Measurements from ENCODE around the gene ANXA1. TPM values are rescaled to one million over a fixed set of nuclear protein-coding genes. Genes with fewer than 3 reads are reported as not detected.

The ANXA1 gene
- total and polyA plus RNA-seq, 4 experiments from 2014 or later: 324 to 1,202 (median 478) TPM

DNA sequence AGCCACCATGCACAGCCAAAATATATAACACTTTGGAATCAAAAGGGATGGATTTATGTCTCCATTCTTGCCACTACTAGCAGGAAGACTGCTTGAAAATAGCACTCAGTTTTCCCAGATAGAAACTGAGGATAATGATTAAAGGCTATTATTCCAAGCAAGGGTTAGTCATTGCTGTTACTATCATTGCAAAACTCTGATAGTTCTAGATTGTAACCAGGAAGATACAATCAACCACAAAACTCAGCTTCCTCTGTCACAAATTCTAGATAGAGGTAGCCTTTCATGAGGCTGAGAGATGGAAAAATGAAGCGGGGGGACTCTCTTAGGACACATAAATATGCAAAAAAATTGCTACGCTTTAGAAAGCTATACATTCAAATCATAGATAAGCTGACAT, 3.1 kb downstream of the ANXA1 start:
- ChIA-PET POLR2A (ENCODE audit: partially characterized antibody) (interaction anchor here (0.9 to 2.3 kb wide), 19 partner anchors 8 to 1874 kb away, joined by 3 to 59 read pairs (median 4); partner anchors contain the start of genes C9orf40 and ZFAND5), CTCF (ENCODE audit: partially characterized antibody) (interaction anchor here (0.7 to 3.6 kb wide), 9 partner anchors 11 to 47 kb away, joined by 4 to 26 read pairs (median 9); no protein-coding TSS in a partner anchor)
- Mint-ChIP-seq H3K27ac (peak overlapping the region; percentile 95 to 99 (median 97)), H3K4me1 (peaks cover 37 to 68% (median 52%) of the 10 kb centered on the region in 4 donors), H3K9me3 (peaks cover 0 to 3% (median 0%) of the 10 kb centered on the region in 8 donors), H3K27me3 (no peaks in the 10 kb centered on the region), H3K36me3 (peaks cover 26 to 45% of the 10 kb centered on the region in 2 donors), H3K4me3 (peak overlapping the region; percentile 92 to 99 (median 94))
- peak; percentile 66 to 77 (median 68) for DNase-seq
- Histone ChIP-seq H3K36me3 (ENCODE audit: insufficient read depth, low read length) (peaks cover 11% of the 10 kb centered on the region), H3K4me3 (ENCODE audit: low read length in 2 of 2) (peak overlapping the region; percentile 3 to 78), H3K4me1 (ENCODE audit: insufficient read depth, low read length) (peaks cover 65% of the 10 kb centered on the region), H3K27me3 (ENCODE audit: insufficient read depth, low read length) (no peaks in the 10 kb centered on the region), H3K27ac (ENCODE audit: low read depth, low read length) (peak overlapping the region; percentile 75), H3K9me3 (ENCODE audit: control insufficient read depth in 1 of 2, low read length in 2 of 2) (no peaks in the 10 kb centered on the region)
- intact Hi-C loops (cut with micrococcal nuclease): loop anchor here (1.0 to 10.0 kb wide), 8 partner anchors 22 to 1933 kb away; partner anchors contain the start of genes CARNMT1, NMRK1, OSTF1 and ZFAND5

GRCh38 chr9:73155377-73155776, 3.7 kb downstream of the ANXA1 start:
- peak overlapping the region; percentile 75 for H3K27ac ChIP-seq (ENCODE audit: low read depth, low read length)
- H3K27me3 Mint-ChIP-seq: no peaks in the 10 kb centered on the region
- peak in 4 of 5 donors; percentile 52 to 63 (median 58) for DNase-seq

GRCh38 chr9:73155968-73156864, 4.6 kb downstream of the ANXA1 start:
- no peak for DNase-seq
- Histone ChIP-seq H3K4me3 (ENCODE audit: low read length in 2 of 2) (peak overlapping the region in 1 of 2 donors; percentile 78), H3K27me3 (ENCODE audit: insufficient read depth, low read length) (no peaks in the 10 kb centered on the region), H3K4me1 (ENCODE audit: insufficient read depth, low read length) (peaks cover 59% of the 10 kb centered on the region), H3K36me3 (ENCODE audit: insufficient read depth, low read length) (peaks cover 26% of the 10 kb centered on the region), H3K27ac (ENCODE audit: low read depth, low read length) (peak overlapping the region; percentile 75), H3K9me3 (ENCODE audit: control insufficient read depth in 1 of 2, low read length in 2 of 2) (no peaks in the 10 kb centered on the region)
- intact Hi-C loops (cut with micrococcal nuclease): loop anchor here (1.0 to 10.0 kb wide), 4 partner anchors 24 to 1931 kb away; partner anchors contain the start of genes CARNMT1, NMRK1 and OSTF1
- peaks cover 40 to 75% (median 53%) of the 10 kb centered on the region in 4 donors for H3K4me1 Mint-ChIP-seq
- H3K4me3 Mint-ChIP-seq: peak overlapping the region; percentile 74 to 99 (median 94)
- peaks cover 0 to 3% (median 0%) of the 10 kb centered on the region in 8 donors for H3K9me3 Mint-ChIP-seq
- peak overlapping the region; percentile 30 to 99 (median 89) for H3K27ac Mint-ChIP-seq
- CTCF ChIA-PET (ENCODE audit: partially characterized antibody): interaction anchor here (1.3 to 3.6 kb wide), 9 partner anchors 9 to 49 kb away, joined by 4 to 26 read pairs (median 9); no protein-coding TSS in a partner anchor
- no peaks in the 10 kb centered on the region for H3K27me3 Mint-ChIP-seq
- POLR2A ChIA-PET (ENCODE audit: partially characterized antibody): interaction anchor here (1.2 to 2.3 kb wide), 9 partner anchors 16 to 1796 kb away, joined by 3 to 59 read pairs (median 8); partner anchors contain the start of gene C9orf40
- H3K36me3 Mint-ChIP-seq: peaks cover 39 to 58% of the 10 kb centered on the region in 2 donors

More at GRCh38 chr9:73155377-73155776, 3.7 kb downstream of the ANXA1 start:
- H3K36me3 Mint-ChIP-seq: peaks cover 33 to 51% of the 10 kb centered on the region in 2 donors
- ChIA-PET POLR2A (ENCODE audit: partially characterized antibody) (interaction anchor here (0.9 to 2.3 kb wide), 20 partner anchors 8 to 1873 kb away, joined by 3 to 59 read pairs (median 4); partner anchors contain the start of genes C9orf40 and ZFAND5), CTCF (ENCODE audit: partially characterized antibody) (interaction anchor here (0.7 to 3.6 kb wide), 9 partner anchors 10 to 48 kb away, joined by 4 to 26 read pairs (median 9); no protein-coding TSS in a partner anchor)
- H3K27ac Mint-ChIP-seq: peak overlapping the region; percentile 95 to 99 (median 97)
- Histone ChIP-seq H3K27me3 (ENCODE audit: insufficient read depth, low read length) (no peaks in the 10 kb centered on the region), H3K36me3 (ENCODE audit: insufficient read depth, low read length) (peaks cover 17% of the 10 kb centered on the region), H3K4me3 (ENCODE audit: low read length in 2 of 2) (peak overlapping the region in 1 of 2 donors; percentile 78), H3K9me3 (ENCODE audit: control insufficient read depth in 1 of 2, low read length in 2 of 2) (no peaks in the 10 kb centered on the region), H3K4me1 (ENCODE audit: insufficient read depth, low read length) (peaks cover 62% of the 10 kb centered on the region)
- H3K9me3 Mint-ChIP-seq: peaks cover 0 to 3% (median 0%) of the 10 kb centered on the region in 8 donors
- H3K4me1 Mint-ChIP-seq: peaks cover 41 to 73% (median 52%) of the 10 kb centered on the region in 4 donors
- H3K4me3 Mint-ChIP-seq: peak overlapping the region; percentile 92 to 99 (median 94)
- intact Hi-C loops (cut with micrococcal nuclease): loop anchor here (1.0 to 10.0 kb wide), 4 partner anchors 23 to 1932 kb away; partner anchors contain the start of genes CARNMT1, NMRK1 and OSTF1

DNA sequence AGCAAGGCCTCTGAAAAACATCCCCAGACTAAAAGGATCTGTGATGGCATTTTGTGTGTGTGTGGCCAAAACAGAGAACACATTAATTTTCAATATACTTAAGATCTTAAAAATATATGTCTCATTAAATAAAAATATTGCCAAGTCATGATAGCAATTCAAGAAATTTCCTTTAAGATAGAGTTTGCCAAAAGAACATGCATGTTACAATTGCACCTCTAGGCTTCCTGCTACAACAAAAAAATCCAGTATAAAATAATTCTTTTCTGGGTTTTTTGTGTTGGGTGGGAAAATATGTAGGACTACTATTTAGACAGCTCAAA, 5.2 kb downstream of the ANXA1 start:
- Mint-ChIP-seq H3K4me1 (peaks cover 38 to 72% (median 51%) of the 10 kb centered on the region in 4 donors), H3K9me3 (no peaks in the 10 kb centered on the region), H3K36me3 (peaks cover 42 to 63% of the 10 kb centered on the region in 2 donors), H3K27ac (peak overlapping the region; percentile 30 to 99 (median 78)), H3K27me3 (no peaks in the 10 kb centered on the region), H3K4me3 (peak overlapping the region; percentile 61 to 79 (median 76))
- Histone ChIP-seq H3K27me3 (ENCODE audit: insufficient read depth, low read length) (no peaks in the 10 kb centered on the region), H3K36me3 (ENCODE audit: insufficient read depth, low read length) (peaks cover 30% of the 10 kb centered on the region), H3K9me3 (ENCODE audit: control insufficient read depth in 1 of 2, low read length in 2 of 2) (no peaks in the 10 kb centered on the region), H3K27ac (ENCODE audit: low read depth, low read length) (no peak overlapping the region), H3K4me3 (ENCODE audit: low read length in 2 of 2) (no peak overlapping the region), H3K4me1 (ENCODE audit: insufficient read depth, low read length) (peaks cover 62% of the 10 kb centered on the region)
- POLR2A ChIA-PET (ENCODE audit: partially characterized antibody): interaction anchor here (1.3 kb wide), 1 partner anchor 49 kb away, joined by 3 read pairs; no protein-coding TSS in a partner anchor
- no peak for DNase-seq
- CTCF ChIA-PET (ENCODE audit: partially characterized antibody): interaction anchor here (0.7 to 3.6 kb wide), 3 partner anchors 24 to 47 kb away, joined by 3 to 26 read pairs (median 5); no protein-coding TSS in a partner anchor
- intact Hi-C loops (cut with micrococcal nuclease): loop anchor here (5.0 to 10.0 kb wide), 2 partner anchors 1868 to 1930 kb away; partner anchors contain the start of genes CARNMT1, NMRK1 and OSTF1

DNA sequence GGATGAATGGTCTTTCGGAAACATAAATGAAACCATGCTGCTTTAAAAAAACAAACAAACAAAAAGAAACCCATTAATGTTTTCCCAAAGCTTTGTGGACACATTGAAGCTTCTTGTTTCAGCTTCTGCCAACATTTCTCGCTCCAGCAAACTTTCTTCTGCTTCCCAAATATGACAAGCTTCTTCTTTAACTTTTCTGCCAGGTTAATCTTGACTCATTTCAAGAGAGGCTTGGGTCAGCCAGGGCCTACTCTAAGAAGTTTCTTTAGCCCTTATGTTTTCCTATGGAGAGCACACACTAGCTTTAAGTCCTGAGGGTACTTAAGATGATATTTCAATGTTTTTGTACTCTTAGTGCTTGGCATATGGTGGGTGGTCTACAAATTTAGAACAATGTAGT, 6.1 kb downstream of the ANXA1 start:
- CTCF ChIA-PET (ENCODE audit: partially characterized antibody): interaction anchor here (0.7 to 3.6 kb wide), 8 partner anchors 9 to 75 kb away, joined by 3 to 26 read pairs (median 4); no protein-coding TSS in a partner anchor
- POLR2A ChIA-PET (ENCODE audit: partially characterized antibody): interaction anchor here (0.7 to 1.5 kb wide), 9 partner anchors 9 to 50 kb away, joined by 3 to 6 read pairs (median 3); no protein-coding TSS in a partner anchor
- Histone ChIP-seq H3K27me3 (ENCODE audit: insufficient read depth, low read length) (no peaks in the 10 kb centered on the region), H3K27ac (ENCODE audit: low read depth, low read length) (peak overlapping the region; percentile 41), H3K4me3 (ENCODE audit: low read length in 2 of 2) (no peak overlapping the region), H3K9me3 (ENCODE audit: control insufficient read depth in 1 of 2, low read length in 2 of 2) (no peaks in the 10 kb centered on the region), H3K4me1 (ENCODE audit: insufficient read depth, low read length) (peaks cover 69% of the 10 kb centered on the region), H3K36me3 (ENCODE audit: insufficient read depth, low read length) (peaks cover 38% of the 10 kb centered on the region)
- Mint-ChIP-seq H3K27me3 (no peaks in the 10 kb centered on the region), H3K9me3 (no peaks in the 10 kb centered on the region), H3K4me3 (peak overlapping the region; percentile 36 to 79 (median 63)), H3K27ac (peak overlapping the region; percentile 4 to 99 (median 76)), H3K4me1 (peaks cover 41 to 74% (median 56%) of the 10 kb centered on the region in 4 donors), H3K36me3 (peaks cover 48 to 65% of the 10 kb centered on the region in 2 donors)
- intact Hi-C loops (cut with micrococcal nuclease): loop anchor here (5.0 to 10.0 kb wide), 2 partner anchors 1867 to 1929 kb away; partner anchors contain the start of genes CARNMT1, NMRK1 and OSTF1
- no peak for DNase-seq

DNA sequence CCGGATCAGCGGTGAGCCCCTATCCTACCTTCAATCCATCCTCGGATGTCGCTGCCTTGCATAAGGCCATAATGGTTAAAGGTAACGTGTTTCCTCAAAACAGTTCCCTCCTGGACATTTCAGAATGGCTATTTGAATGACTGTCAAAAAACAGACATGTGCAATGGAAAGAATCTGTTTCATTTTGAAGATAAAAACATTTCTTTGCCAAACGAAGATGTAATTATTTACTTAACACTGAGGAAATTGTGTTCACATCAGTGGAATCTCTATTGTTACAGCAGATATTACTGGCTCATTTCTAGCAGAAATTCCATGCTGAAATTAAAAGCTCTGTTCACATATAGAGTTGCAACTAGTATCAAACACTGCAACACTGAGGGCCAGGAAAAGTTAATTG, 7.1 kb downstream of the ANXA1 start:
- POLR2A ChIA-PET (ENCODE audit: partially characterized antibody): interaction anchor here (1.3 to 1.5 kb wide), 2 partner anchors 24 to 26 kb away, joined by 4 to 6 read pairs; no protein-coding TSS in a partner anchor
- Histone ChIP-seq H3K4me3 (ENCODE audit: low read length in 2 of 2) (no peak overlapping the region), H3K27ac (ENCODE audit: low read depth, low read length) (no peak overlapping the region), H3K4me1 (ENCODE audit: insufficient read depth, low read length) (peaks cover 77% of the 10 kb centered on the region), H3K27me3 (ENCODE audit: insufficient read depth, low read length) (no peaks in the 10 kb centered on the region), H3K9me3 (ENCODE audit: control insufficient read depth in 1 of 2, low read length in 2 of 2) (no peaks in the 10 kb centered on the region), H3K36me3 (ENCODE audit: insufficient read depth, low read length) (peaks cover 46% of the 10 kb centered on the region)
- peaks cover 56 to 69% of the 10 kb centered on the region in 2 donors for H3K36me3 Mint-ChIP-seq
- intact Hi-C loops (cut with micrococcal nuclease): loop anchor here (5.0 to 10.0 kb wide), 2 partner anchors 1866 to 1929 kb away; partner anchors contain the start of genes CARNMT1, NMRK1 and OSTF1
- DNase-seq: no peak
- H3K27ac Mint-ChIP-seq: peak overlapping the region in 6 of 7 donors; percentile 13 to 99 (median 52)
- no peaks in the 10 kb centered on the region for H3K9me3 Mint-ChIP-seq
- H3K27me3 Mint-ChIP-seq: no peaks in the 10 kb centered on the region
- H3K4me1 Mint-ChIP-seq: peaks cover 46 to 82% (median 63%) of the 10 kb centered on the region in 4 donors
- peak overlapping the region in 4 of 8 donors; percentile 7 to 60 (median 59) for H3K4me3 Mint-ChIP-seq
- CTCF ChIA-PET (ENCODE audit: partially characterized antibody): interaction anchor here (1.6 to 2.2 kb wide), 2 partner anchors 49 to 51 kb away, joined by 5 to 10 read pairs; no protein-coding TSS in a partner anchor

Measured in CD4-positive, alpha-beta memory T cell (primary cell).